ENCODE data around the gene MEAK7.
"Not testable (repeated sequence)": the region's sequence is repeated elsewhere in the genome, so short reads cannot be mapped to it uniquely, and the experiment has no call there.

The MEAK7 gene

GRCh38 chr16:84532291-84532724, 27.8 kb upstream of the MEAK7 start:
- FAIRE-seq, result no peak

- FAIRE-seq, result no peak
Observed at GRCh38 chr16:84531671-84532111, 27.2 kb upstream of the MEAK7 start.

- no peak for FAIRE-seq
Observed at GRCh38 chr16:84530590-84530989, 26.1 kb upstream of the MEAK7 start.

GRCh38 chr16:84529607-84530006, 25.1 kb upstream of the MEAK7 start:
- FAIRE-seq, result no peak

DNA sequence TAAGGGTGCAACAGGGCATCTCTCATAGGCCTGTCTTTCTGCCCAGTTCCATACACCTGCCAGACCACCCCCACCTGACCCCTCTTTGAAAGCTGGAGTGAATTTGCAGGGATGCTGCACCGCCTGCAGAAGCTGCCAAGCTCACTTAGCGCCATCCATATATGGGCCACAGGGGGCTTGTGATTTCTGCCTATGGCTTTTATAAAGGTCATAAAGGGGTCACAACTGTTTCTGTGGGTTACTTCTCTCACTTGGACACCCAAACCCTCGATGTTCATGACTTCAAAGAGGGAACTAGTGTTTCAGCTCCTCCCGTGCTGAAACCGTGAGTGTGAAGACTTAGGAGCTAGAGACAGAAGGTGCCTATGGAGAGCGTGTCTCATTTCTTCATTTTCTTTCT, 23.9 kb upstream of the MEAK7 start:
- no peak for FAIRE-seq

- FAIRE-seq, result no peak
Observed at GRCh38 chr16:84527532-84528269, 23.2 kb upstream of the MEAK7 start.

DNA sequence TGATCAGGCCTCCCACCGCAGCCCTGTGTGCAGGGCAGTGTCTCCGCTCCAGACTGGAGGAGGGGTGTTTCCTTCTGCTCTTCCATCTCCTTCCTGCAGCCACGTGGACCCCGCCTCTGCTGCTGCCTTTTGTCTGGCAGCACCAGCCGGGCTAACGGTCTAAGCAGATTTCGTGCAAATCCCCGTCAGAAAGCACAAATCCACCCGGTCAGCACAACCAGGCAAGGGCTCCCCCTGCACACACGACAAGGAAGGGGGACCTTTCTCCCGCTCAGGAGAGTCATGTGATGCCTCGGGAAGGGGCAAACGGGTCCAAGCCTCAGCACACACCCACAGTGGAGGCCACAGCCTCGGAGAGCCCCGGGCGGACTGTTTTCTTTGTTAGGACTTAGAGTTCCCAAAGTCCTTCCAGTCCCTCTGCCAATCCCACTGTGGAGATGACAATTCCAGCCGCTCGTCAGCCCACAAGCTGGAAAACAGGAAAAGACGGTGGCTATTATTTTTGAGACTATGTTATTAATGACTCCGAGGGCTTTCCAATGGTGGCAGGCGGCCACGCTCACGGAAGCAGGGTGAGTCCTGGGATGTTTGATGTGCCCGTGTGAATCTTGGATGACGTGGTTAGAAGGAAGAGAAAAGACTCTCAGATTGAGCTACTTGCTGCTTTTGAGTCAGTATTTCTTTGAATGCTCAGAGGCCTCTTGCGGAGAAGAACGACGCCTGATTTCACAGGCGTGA, 22.5 kb upstream of the MEAK7 start:
- FAIRE-seq, result no peak

- FAIRE-seq, result not testable (repeated sequence)
Observed at GRCh38 chr16:84524941-84525581, 20.6 kb upstream of the MEAK7 start.

DNA sequence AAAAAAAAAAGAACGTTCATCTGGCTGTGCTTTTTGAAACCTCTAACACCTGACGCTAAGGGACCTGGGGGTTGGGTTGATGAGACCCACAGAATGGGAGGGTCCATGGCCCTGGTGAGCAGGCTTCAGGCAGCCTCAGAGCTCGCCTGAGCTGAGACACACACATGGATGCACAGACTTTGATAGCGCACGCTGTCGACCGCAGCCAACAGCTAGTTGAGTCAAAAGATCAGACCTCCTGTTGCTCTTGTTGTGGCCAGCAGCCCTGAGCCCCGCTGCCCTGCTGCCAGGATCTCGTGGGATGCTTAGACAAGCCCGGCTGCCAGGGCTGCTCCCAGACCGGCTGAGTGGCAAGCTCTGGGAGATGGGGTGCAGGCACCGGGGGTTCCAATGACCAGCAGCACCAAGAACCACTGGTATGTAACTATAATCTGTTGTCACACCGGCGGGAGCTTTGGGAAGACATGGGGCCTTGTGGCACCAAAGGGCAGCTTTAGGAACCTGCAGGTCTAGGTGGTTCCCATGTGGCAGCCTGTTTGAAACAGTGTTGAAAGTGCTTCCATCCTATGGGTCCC, 20.0 kb upstream of the MEAK7 start:
- no peak for FAIRE-seq

- no peak for FAIRE-seq
Observed at GRCh38 chr16:84521497-84521770, 17.0 kb upstream of the MEAK7 start.

GRCh38 chr16:84520725-84521496, 16.5 kb upstream of the MEAK7 start:
- FAIRE-seq, result no peak

DNA sequence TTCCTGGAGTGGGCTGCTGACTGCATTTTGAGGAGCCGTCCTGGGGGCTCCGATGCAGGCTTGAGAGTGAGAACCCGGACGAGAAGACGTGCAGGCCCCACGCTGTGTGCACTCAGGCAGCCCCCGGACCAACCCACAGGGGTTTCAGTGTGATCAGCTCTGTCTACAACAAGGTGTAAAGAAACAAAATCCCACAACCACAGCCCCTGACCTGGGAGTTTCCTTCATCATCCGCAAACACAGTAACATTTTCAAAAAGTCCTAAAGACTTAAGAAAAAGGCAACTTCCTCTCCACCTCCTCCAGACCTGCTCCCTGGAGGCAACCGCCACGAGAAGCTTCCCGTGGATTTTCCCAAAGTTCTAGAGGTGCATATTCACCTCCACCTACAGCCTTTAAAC, 15.4 kb upstream of the MEAK7 start:
- no peak for FAIRE-seq

- FAIRE-seq, result no peak
Observed at GRCh38 chr16:84518804-84519341, 14.4 kb upstream of the MEAK7 start.

GRCh38 chr16:84518220-84518619, 13.8 kb upstream of the MEAK7 start:
- not testable (repeated sequence) for FAIRE-seq

DNA sequence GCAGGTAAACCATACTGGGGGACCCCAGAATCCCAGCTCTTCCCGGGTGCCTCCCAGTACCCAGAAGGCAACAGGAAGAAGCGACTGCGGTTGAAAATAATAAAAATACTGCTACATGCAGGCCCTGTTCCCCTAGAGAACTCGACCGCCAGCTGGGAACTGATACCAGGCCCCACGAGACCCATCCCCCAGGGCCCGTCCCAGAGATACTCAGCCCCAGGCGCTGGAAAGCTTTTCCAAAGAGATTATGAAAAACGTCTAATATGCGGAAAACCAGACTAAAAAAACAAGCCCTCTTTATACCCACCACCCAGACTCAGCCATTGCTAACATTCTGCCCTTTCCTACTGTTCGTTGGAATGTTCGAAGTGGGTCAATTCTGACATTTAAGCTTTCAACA, 12.9 kb upstream of the MEAK7 start:
- FAIRE-seq, result no peak

- no peak for FAIRE-seq
Observed at GRCh38 chr16:84514874-84515835, 10.7 kb upstream of the MEAK7 start.

DNA sequence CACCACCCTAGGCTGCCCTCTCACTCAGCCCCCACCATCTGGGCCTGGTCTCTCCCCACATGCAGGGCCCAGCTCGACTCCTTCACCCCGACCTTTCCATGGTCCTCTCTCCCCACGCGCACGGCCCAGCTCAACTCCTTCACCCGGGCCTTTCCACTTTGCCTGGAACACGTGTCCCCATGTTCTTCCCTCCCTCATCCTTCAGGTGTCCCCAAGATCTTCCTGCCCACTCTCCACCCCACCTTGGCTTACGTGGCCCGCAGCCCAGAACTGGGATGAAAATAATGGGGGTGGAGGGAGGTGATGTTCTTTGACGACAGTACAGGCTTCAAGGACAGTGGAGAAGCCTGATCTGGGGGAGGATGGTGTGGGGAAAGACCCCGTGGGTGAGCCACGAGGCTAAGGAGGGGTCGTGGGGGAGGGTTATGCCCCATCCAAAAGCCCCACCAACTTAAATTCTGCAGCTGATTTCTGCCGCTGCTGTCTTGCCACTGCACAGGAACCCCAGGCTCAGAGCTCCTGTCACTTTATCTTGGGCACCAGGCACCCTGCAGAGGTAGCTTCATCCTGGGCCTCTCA, 9.9 kb upstream of the MEAK7 start:
- no peak for FAIRE-seq

- no peak for FAIRE-seq
Observed at GRCh38 chr16:84513666-84514065, 9.2 kb upstream of the MEAK7 start.

GRCh38 chr16:84513123-84513522, 8.7 kb upstream of the MEAK7 start:
- FAIRE-seq, result no peak

DNA sequence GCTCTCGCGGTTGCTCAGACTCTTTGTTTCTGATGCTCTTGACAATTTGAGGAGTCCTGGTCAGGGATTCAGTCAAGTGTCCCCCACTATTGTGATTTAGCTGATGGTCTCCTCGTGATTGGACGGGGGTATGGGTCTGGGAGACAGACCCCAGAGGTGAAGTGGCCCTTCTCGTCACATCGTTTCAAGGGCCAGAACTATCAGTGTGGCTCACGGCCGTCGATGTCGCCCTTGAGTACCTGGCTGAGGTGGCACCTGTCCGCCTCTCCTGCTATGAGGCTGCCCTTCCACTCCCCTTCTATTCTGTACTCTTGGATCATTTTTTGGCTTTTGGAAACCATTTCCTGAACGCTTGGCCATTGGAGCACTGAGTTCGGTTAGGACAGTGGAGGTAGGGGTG, 7.4 kb upstream of the MEAK7 start:
- no peak for FAIRE-seq

- FAIRE-seq, result peak; percentile 8
Observed at GRCh38 chr16:84511180-84511800, 6.8 kb upstream of the MEAK7 start.
